GM11168 (cell line): ENCODE data around the gene FAM219B.
"Not testable (repeated sequence)": the region's sequence is repeated elsewhere in the genome, so short reads cannot be mapped to it uniquely, and the experiment has no call there.

Source experiments
- in situ Hi-C: fragments of 300-500 bp; cut with MboI; formaldehyde crosslinking; loops from one replicate; pipeline ENCODE4 v1.12.0; 2022; ENCODE audit warnings: low sequenced_read_pairs; ENCODE audit not compliant: unreplicated experiment

The FAM219B gene

GRCh38 chr15:74906450-74907162 lies at the start of gene FAM219B:
TSS of gene FAM219B (minus strand) at chr15:74906851. CDS start at chr15:74906800, 51 bp downstream.
- in situ Hi-C loops: no loop called here

- in situ Hi-C loops: no loop called here
Observed at GRCh38 chr15:74955796-74956647, 49.4 kb upstream of the FAM219B start.

GRCh38 chr15:74955017-74955416 lies 48.4 kb upstream of the FAM219B start:
- in situ Hi-C loops: no loop called here

- in situ Hi-C loops: no loop called here
Observed at GRCh38 chr15:74954515-74954914, 47.9 kb upstream of the FAM219B start.

- in situ Hi-C loops: no loop called here
Observed at GRCh38 chr15:74951006-74951405, 44.4 kb upstream of the FAM219B start.

GRCh38 chr15:74950078-74950908 lies 43.6 kb upstream of the FAM219B start:
- in situ Hi-C loops: no loop called here

- in situ Hi-C loops: no loop called here
Observed at GRCh38 chr15:74937590-74938371, 31.1 kb upstream of the FAM219B start, which contains the start of gene COX5A. TSS of gene COX5A (minus strand) at chr15:74938073. CDS start at chr15:74938014, 59 bp downstream.

GRCh38 chr15:74937272-74937589 lies 30.6 kb upstream of the FAM219B start:
- in situ Hi-C loops: no loop called here

GRCh38 chr15:74935193-74935592 lies 28.5 kb upstream of the FAM219B start:
- in situ Hi-C loops: not testable (repeated sequence)

- in situ Hi-C loops: no loop called here
Observed at GRCh38 chr15:74933573-74933972, 26.9 kb upstream of the FAM219B start.

GRCh38 chr15:74928771-74929198 lies 22.1 kb upstream of the FAM219B start:
- in situ Hi-C loops: no loop called here

- in situ Hi-C loops: no loop called here
Observed at GRCh38 chr15:74924525-74924924, 17.9 kb upstream of the FAM219B start.

GRCh38 chr15:74920456-74920855 lies 13.8 kb upstream of the FAM219B start:
- in situ Hi-C loops: no loop called here

- in situ Hi-C loops: no loop called here
Observed at GRCh38 chr15:74917676-74918075, 11.0 kb upstream of the FAM219B start.

- in situ Hi-C loops: not testable (repeated sequence)
Observed at GRCh38 chr15:74913799-74914198, 7.1 kb upstream of the FAM219B start.

- in situ Hi-C loops: no loop called here
Observed at GRCh38 chr15:74913041-74913440, 6.4 kb upstream of the FAM219B start.

GRCh38 chr15:74908635-74909034 lies 2.0 kb upstream of the FAM219B start:
- in situ Hi-C loops: no loop called here

GRCh38 chr15:74907163-74907870 lies 666 bp upstream of the FAM219B start:
- in situ Hi-C loops: no loop called here

GRCh38 chr15:74906067-74906449 lies 593 bp downstream of the FAM219B start:
- in situ Hi-C loops: no loop called here
